ENCODE measurements around the gene NFKBIA. TPM values are rescaled to one million over a fixed set of nuclear protein-coding genes. Genes with fewer than 3 reads are reported as not detected.

Gene NFKBIA, protein sequence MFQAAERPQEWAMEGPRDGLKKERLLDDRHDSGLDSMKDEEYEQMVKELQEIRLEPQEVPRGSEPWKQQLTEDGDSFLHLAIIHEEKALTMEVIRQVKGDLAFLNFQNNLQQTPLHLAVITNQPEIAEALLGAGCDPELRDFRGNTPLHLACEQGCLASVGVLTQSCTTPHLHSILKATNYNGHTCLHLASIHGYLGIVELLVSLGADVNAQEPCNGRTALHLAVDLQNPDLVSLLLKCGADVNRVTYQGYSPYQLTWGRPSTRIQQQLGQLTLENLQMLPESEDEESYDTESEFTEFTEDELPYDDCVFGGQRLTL
- total RNA-seq (100 to 1,000 TPM; 312 to 574 TPM), polyA plus RNA-seq (1,000 to 10,000 TPM in 1 of 2 donors, 100 to 1,000 TPM in 1; 182 to 1,327 TPM)
- long read RNA-seq, donor 1, transcript NFKBIA-201 (6 exons, 1,558 nt) = major isoform, 39 of 73 reads
- long read RNA-seq, donor 1, transcript NFKBIA-209 (5 exons, 1,537 nt) = minor isoform, 9 of 73 reads
- long read RNA-seq, donor 1, partial matches to known transcripts = 21 of 73 reads
- long read RNA-seq, donor 1, other reads (novel, unspliced or antisense) = 0 of 73 reads
- long read RNA-seq, donor 2, transcript NFKBIA-201 (6 exons, 1,558 nt) = major isoform, 21 of 32 reads
- long read RNA-seq, donor 2, partial matches to known transcripts = 8 of 32 reads
- long read RNA-seq, donor 2, other reads (novel, unspliced or antisense) = 0 of 32 reads
- long read RNA-seq, donor 3, transcript NFKBIA-201 (6 exons, 1,558 nt) = major isoform, 29 of 44 reads
- long read RNA-seq, donor 3, partial matches to known transcripts = 13 of 44 reads
- long read RNA-seq, donor 3, other reads (novel, unspliced or antisense) = 0 of 44 reads
- long read RNA-seq, donor 4, transcript NFKBIA-201 (6 exons, 1,558 nt) = major isoform, 23 of 44 reads
- long read RNA-seq, donor 4, partial matches to known transcripts = 15 of 44 reads
- long read RNA-seq, donor 4, other reads (novel, unspliced or antisense) = 0 of 44 reads
- long read RNA-seq, donor 5, transcript NFKBIA-201 (6 exons, 1,558 nt) = major isoform, 42 of 69 reads
- long read RNA-seq, donor 5, partial matches to known transcripts = 14 of 69 reads
- long read RNA-seq, donor 5, other reads (novel, unspliced or antisense) = 5 of 69 reads

DNA sequence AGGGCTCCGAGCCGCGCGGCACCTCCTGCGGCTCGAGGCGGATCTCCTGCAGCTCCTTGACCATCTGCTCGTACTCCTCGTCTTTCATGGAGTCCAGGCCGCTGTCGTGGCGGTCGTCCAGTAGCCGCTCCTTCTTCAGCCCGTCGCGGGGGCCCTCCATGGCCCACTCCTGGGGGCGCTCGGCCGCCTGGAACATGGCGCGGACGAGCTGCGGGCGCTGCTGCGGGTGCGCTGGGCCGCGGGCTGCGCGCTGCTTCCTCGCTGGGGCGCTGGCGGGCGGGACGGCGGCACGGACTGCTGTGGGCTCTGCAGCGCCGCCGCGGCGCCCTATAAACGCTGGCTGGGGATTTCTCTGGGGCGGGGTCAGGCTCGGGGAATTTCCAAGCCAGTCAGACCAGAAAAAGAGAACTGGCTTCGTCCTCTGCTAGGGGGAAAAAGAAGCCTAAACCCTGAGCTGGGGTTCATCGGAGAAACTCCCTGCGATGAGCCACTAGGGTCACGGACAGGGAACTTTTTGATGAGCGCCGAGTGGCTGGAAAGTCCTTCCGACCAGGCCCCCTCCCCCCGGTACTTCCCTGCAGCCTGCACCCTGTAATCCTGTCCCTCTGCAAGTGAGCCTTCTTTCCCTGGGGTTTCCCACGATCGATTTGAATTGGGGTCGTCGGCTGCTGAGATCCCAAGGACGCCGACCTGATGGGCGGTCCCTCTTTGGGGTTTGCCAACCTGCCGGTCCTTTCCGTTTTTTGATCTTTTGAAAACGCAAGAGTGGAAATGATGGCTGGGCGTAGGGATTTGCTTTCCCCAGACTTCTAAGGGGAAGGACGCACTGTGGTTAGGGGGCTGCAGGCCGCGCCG lies at the start of gene NFKBIA:
Gene NFKBIA, minus strand, starts transcription at position 301 of the 855 bp plus-strand sequence. Its CDS starts 105 bp downstream, at position 196.
- DNase-seq (peak; percentile 93 to 94 (median 94)), ATAC-seq (ENCODE audit: insufficient read depth, low FRiP score) (peak; percentile 73)
- Histone ChIP-seq H3K9me3 (ENCODE audit: control insufficient read depth in 4 of 4, insufficient read depth in 3 of 4, low read length in 3 of 4) (no peaks in the 10 kb centered on the region), H3K27ac (ENCODE audit: low read depth in 1 of 2, low read length in 1 of 2) (peak within 1 kb of the TSS; percentile 97 to 100), H3K36me3 (ENCODE audit: control insufficient read depth in 4 of 4, insufficient read depth in 4 of 4, low read length in 4 of 4) (peaks cover 21 to 33% (median 28%) of the 10 kb centered on the region in 4 donors), H3K9ac (ENCODE audit: insufficient read depth in 1 of 2, low read length in 2 of 2) (peak within 1 kb of the TSS; percentile 76 to 84), H3K4me3 (peak within 1 kb of the TSS; percentile 94), H3K27me3 (ENCODE audit: control insufficient read depth in 3 of 3, insufficient read depth in 3 of 3, low read length in 2 of 3) (no peaks in the 10 kb centered on the region), H3K4me1 (ENCODE audit: control insufficient read depth in 5 of 5, insufficient read depth in 5 of 5, low read length in 5 of 5) (peaks cover 3 to 48% (median 32%) of the 10 kb centered on the region in 5 donors)
- TF ChIP-seq, protein P1, sequence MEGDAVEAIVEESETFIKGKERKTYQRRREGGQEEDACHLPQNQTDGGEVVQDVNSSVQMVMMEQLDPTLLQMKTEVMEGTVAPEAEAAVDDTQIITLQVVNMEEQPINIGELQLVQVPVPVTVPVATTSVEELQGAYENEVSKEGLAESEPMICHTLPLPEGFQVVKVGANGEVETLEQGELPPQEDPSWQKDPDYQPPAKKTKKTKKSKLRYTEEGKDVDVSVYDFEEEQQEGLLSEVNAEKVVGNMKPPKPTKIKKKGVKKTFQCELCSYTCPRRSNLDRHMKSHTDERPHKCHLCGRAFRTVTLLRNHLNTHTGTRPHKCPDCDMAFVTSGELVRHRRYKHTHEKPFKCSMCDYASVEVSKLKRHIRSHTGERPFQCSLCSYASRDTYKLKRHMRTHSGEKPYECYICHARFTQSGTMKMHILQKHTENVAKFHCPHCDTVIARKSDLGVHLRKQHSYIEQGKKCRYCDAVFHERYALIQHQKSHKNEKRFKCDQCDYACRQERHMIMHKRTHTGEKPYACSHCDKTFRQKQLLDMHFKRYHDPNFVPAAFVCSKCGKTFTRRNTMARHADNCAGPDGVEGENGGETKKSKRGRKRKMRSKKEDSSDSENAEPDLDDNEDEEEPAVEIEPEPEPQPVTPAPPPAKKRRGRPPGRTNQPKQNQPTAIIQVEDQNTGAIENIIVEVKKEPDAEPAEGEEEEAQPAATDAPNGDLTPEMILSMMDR (IDR thresholded peaks at IDR 0.05; ENCODE audit: control extremely low read depth, extremely low read depth) = peak; percentile 26
- 0% methylated on average over 62 to 69 of the region's 69 CpGs for WGBS, 2 donors

DNA sequence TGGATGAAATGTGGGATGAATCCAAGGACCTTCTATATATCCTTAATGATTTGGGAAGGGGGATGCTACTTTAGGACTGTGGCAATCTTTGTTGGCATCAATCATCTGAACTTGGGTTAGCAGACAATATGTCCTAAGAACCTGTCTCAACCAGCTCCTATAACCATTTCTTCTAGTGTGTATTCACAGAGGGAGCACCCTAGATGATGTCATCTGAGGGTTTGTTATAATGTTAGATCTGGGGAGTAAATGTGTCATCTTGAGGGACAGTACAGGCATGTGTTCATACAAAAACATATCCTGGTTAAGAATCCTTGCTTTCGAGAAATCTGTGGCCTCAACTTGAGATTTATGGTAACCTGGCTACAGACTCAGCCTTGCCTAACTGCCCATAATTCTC lies 41.9 kb upstream of the NFKBIA start:
- TF ChIP-seq, protein P1 (IDR thresholded peaks at IDR 0.05; ENCODE audit: control extremely low read depth, extremely low read depth) = no peak
- Histone ChIP-seq H3K4me1 (ENCODE audit: control insufficient read depth in 5 of 5, insufficient read depth in 5 of 5, low read length in 5 of 5) (no peaks in the 10 kb centered on the region), H3K27me3 (ENCODE audit: control insufficient read depth in 3 of 3, insufficient read depth in 3 of 3, low read length in 2 of 3) (no peaks in the 10 kb centered on the region), H3K9me3 (ENCODE audit: control insufficient read depth in 4 of 4, insufficient read depth in 3 of 4, low read length in 3 of 4) (no peaks in the 10 kb centered on the region), H3K27ac (ENCODE audit: low read depth in 1 of 2, low read length in 1 of 2) (no peak overlapping the region), H3K4me3 (no peak overlapping the region), H3K9ac (ENCODE audit: insufficient read depth in 1 of 2, low read length in 2 of 2) (no peak overlapping the region), H3K36me3 (ENCODE audit: control insufficient read depth in 4 of 4, insufficient read depth in 4 of 4, low read length in 4 of 4) (no peaks in the 10 kb centered on the region)
- DNase-seq (no peak), ATAC-seq (ENCODE audit: insufficient read depth, low FRiP score) (no peak)
- 97 to 100% methylated on average over 1 of the region's 1 CpG for WGBS, 2 donors

DNA sequence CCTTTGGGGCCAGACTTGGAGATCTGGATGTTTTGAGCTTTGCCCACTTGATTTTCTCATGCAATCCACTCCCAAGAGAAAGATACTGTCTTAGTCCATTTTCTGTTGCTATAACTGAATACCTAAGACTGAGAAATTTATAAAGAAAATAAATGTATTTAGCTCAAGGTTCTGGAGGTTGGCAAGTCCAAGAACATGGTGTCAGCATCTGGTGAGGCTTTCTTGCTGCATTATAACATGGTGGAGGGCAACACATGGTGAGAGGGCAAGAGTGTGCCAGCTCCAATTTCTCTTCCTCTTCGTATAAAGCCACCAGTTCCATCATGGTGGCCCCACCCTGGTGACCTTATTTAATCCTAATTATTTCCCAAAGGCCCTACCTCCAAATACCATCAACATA lies 39.6 kb upstream of the NFKBIA start:
- Histone ChIP-seq H3K27me3 (ENCODE audit: control insufficient read depth in 3 of 3, insufficient read depth in 3 of 3, low read length in 2 of 3) (no peaks in the 10 kb centered on the region), H3K4me1 (ENCODE audit: control insufficient read depth in 5 of 5, insufficient read depth in 5 of 5, low read length in 5 of 5) (no peaks in the 10 kb centered on the region), H3K36me3 (ENCODE audit: control insufficient read depth in 4 of 4, insufficient read depth in 4 of 4, low read length in 4 of 4) (no peaks in the 10 kb centered on the region), H3K4me3 (no peak overlapping the region), H3K27ac (ENCODE audit: low read depth in 1 of 2, low read length in 1 of 2) (no peak overlapping the region), H3K9me3 (ENCODE audit: control insufficient read depth in 4 of 4, insufficient read depth in 3 of 4, low read length in 3 of 4) (no peaks in the 10 kb centered on the region), H3K9ac (ENCODE audit: insufficient read depth in 1 of 2, low read length in 2 of 2) (no peak overlapping the region)
- no peak for ATAC-seq (ENCODE audit: insufficient read depth, low FRiP score)
- no peak for DNase-seq
- TF ChIP-seq, protein P1 (IDR thresholded peaks at IDR 0.05; ENCODE audit: control extremely low read depth, extremely low read depth) = no peak
- WGBS, 2 donors = 72 to 96% methylated on average over 1 of the region's 1 CpG

Measured in lung (tissue), 16 donors.